ENCODE measurements around the gene ZNF280B.

DNA sequence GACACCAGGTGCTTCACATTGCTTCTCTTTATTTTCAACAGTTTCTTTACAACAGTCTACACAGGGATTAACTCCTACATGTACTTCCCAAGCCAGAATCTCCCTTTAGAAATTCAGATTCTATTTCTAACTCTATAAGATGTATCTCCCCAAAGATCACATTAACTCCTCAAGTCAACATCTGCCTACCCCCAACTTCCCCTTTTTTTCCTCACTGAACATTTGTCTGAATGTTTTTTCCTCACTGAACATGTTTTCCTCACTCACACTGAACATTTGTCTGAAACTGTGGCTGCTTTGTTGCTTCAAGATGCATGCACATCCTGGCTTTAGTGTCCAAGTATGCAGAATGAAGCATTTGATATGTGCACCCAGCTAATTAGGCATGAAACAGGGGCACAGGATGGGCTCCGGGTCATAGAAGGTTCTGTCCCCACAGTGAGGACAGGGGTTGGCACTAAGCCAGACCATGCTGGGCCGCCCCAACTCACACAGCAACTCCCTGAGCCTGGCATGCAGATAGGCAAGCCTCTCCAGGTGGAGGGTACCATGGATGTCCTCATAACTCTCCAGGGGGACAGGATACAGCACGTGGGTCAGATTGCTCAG lies 39.3 kb upstream of the ZNF280B start:
- TF ChIP-seq CTCF (IDR thresholded peaks at IDR 0.05) (no peak), POLR2A (IDR thresholded peaks at IDR 0.05) (no peak)

Measured in adrenal gland (tissue), 5 donors.